Left renal pelvis (tissue), 4 donors: ENCODE data around the gene POLR1D. TPM values are rescaled to one million over a fixed set of nuclear protein-coding genes. Genes with fewer than 3 reads are reported as not detected.
A peak's percentile ranks its signal among the peaks of the same experiment; 100 is the strongest.

Experiments used
- DNase-seq, 4 donors: peaks; one replicate each; pipeline ENCODE4 v3.0.0-alpha.2; 2013; ENCODE audit warnings: low read depth in 4 of 4, low spot score in 3 of 4
- polyA plus RNA-seq, 4 donors: library from polyadenylated mRNA; unstranded; fragments of 120-200 nt; gene quantifications; one replicate each; pipeline ENCODE4 v1.2.1, GENCODE V29; 2013; ENCODE audit not compliant: insufficient read length in 4 of 4

POLR1D gene, protein sequence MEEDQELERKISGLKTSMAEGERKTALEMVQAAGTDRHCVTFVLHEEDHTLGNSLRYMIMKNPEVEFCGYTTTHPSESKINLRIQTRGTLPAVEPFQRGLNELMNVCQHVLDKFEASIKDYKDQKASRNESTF
- polyA plus RNA-seq = 100 to 1,000 TPM; 114 to 165 (median 117) TPM

DNA sequence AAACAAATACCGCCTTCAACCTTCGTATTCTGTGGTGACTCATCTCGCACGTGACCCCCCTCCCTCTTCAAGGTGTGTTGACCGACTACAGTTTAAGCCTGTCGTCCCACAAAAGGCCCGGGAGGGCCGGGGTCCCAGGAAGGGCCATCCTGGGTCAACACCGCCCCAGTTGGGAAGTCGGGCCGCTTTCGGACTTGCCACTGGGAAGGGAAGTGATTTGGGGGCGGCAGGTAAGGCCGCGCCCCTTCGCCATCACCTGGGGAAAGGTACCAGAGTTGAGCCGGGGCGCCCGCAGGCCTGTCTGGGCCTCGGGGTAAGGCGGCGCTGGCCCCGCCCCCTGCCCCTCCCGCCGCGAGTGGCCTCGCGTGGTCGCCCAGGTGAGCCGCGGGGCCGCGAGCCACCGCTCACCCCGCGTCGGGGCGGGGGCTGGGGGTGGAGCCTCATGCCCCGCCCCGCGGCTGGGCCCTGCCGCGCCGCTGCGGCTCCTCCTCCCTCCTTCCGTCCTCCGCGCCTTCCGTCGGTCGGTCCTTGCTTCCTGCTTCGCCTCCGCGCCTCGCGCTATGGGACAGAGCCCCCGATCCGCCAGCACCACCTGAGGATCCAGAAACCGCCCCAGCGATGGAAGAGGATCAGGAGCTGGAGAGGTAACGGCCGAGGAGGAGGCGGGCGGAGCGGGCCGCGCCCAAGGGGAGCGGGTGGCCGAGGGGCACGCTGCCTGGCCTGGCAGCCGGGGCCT, at the start of gene POLR1D:
POLR1D (plus strand) TSS at position 527 of the 736 bp plus-strand sequence; CDS start at position 619, 92 bp downstream.
- DNase-seq = peak; percentile 65 to 77 (median 69)

DNA sequence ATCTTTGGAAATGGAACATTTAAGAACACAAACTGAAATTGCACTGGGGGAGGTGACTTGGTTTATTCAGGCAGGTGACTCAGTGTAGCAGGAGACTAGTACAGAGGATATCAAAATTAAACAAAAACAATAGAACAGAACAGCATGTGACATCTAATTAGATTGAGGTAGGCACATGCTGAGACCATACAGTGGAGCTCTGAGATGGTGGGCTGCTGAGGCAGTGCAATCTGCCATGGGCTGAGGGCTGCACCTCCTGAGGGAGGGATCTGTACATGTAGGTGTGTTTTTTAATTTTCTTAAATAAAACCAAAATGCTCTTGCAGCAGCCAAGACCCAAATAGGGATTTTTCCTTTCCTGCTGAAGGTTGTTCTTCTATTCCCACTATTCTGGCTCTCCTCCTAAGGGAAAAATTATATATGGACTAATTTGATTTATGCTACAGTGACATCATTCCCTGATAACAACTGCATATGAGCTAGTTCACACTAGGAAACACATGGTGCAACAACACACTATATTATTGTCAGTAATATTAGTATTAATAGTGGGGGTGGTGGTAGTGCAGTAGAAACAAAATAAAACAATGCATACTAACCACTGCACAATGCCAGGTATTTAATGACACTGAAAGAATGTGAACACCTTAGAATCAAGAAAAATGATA, 49.3 kb upstream of the POLR1D start:
- DNase-seq = no peak

DNA sequence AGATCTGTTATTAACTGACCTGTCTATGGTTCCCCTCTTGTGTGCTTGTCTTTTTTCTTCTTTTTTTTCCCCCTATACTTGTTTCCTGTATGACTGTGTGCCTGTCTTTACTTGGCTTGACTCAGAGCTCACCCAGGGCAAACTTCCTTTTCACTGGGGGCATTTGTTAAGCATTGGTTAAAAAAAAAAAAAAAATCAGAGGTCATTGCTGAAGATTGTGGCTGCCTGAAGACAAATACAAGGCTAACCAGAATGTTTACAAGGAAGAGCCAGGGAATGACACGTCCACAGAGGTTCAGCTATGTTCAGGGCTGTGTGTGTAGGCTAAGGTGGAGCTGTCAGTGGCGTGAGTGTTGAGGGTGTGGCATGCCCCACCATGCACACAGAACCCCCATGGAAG, 48.4 kb upstream of the POLR1D start:
- no peak for DNase-seq

- DNase-seq = no peak
Observed at GRCh38 chr13:27574661-27575060, 47.0 kb upstream of the POLR1D start.

GRCh38 chr13:27578121-27579030, 43.3 kb upstream of the POLR1D start:
- DNase-seq = no peak

GRCh38 chr13:27583645-27584044, 38.0 kb upstream of the POLR1D start:
- DNase-seq = no peak

- no peak for DNase-seq
Observed at GRCh38 chr13:27587095-27587746, 34.5 kb upstream of the POLR1D start.

DNA sequence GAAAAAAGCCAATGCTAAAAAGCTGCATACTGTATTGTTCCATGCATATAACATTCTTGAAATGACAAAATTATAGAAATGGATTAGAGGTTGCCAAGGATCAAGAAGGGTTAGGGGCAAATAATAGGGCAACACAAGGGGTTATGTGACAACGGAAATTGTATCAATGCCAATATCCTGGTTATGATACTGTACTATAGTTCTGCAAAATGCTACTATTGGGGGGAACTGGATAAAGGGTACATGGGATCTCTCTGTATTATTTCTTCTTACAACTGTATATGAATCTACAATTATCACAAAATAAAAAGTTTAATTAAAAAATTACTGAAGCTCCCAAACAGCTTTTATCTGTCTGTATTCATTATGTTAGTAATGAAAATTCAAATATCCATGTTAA, 33.3 kb upstream of the POLR1D start:
- no peak for DNase-seq

GRCh38 chr13:27592865-27593264, 28.8 kb upstream of the POLR1D start:
- no peak for DNase-seq

DNA sequence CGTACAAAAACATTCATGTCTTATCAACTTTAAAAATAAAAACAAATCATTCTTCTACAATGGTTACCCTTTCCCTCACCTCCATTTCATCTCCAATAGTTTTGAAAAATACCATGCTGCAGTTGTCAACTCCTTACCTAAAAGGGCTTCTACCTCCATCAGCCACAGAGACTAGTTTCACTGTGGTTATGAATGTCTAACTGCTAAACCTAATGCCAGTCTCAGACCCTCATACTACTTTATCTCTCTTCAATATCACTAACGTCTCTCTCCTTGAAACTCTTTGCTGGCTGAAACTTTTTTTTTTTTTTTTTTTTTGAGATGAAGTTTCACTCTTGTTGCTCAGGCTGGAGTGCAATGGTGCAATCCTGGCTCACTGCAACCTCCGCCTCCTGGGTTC, 28.4 kb upstream of the POLR1D start:
- no peak for DNase-seq

DNA sequence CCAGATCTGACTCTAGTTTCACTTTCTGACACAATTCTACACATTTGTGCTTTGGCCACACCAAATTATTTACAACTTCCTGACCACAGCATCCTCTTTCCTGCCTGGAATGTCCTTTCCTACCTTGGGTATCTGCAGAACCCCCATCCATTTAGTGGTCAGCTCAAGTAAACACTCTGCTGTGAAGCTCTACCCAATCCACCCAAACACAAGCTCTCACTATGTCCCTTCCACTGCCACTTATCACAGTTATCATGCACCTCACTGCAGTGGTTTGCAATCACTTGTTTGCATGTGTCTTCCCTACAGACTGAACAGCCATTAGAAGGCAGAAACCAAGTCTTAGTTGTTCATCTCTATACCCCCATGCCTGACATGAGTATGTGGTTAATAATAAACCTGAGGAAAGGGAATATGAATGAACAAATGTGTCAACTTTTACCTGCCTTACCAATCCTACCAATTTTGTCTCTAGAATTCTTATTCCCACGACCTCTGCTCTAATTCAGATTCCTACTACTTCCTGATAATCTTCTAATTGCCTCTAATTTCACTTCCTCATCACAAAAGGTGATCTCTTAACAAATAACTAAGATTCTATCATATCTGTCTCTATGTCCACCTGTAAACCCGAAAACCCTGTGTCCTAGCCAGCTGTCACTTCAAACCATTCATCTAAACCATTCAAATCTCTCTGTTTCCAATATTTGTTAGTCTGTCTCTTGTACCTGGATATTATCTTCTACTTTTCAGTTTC, 26.5 kb upstream of the POLR1D start:
- DNase-seq = no peak

- DNase-seq = no peak
Observed at GRCh38 chr13:27599096-27599495, 22.6 kb upstream of the POLR1D start.

GRCh38 chr13:27599845-27600553, 21.7 kb upstream of the POLR1D start:
- DNase-seq = no peak

- DNase-seq = no peak
Observed at GRCh38 chr13:27600711-27601110, 21.0 kb upstream of the POLR1D start.

DNA sequence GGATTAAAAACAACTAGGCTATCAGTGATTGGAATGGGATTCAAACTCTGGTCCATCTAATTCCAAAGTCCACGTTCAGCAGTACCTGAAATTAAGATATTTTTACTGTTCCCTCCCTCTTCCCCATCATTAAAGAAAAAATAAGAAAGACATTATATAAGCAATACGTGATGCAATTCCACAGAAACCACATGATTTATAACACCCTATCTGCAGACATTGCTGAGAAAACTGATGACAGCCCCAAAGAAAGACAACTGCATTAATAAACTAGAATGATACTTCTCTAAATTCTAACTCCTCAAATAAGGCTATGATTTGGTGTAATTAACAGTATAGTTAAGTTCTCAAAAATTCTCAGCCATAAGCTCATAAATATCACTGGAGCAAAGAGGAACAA, 20.5 kb upstream of the POLR1D start:
- no peak for DNase-seq

- no peak for DNase-seq
Observed at GRCh38 chr13:27601803-27602202, 19.9 kb upstream of the POLR1D start.

DNA sequence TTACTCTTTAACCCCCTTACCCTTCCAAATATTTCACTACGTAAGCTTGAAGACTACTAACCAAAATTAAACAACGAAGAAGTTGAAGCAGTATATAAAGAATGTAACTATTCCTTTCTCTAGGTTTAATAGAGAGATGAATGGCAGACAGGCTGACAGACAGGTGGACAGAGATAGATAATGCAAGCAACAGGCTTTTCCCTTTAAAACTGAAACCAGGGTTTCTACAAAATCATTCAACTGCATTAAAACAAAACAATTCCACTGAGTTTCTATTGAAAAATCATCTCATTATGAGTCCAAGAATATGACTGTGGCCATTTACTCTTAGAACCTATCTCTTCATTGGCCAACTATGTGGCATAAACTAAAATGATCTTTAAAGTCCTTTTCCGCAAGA, 16.6 kb upstream of the POLR1D start:
- DNase-seq = no peak

DNA sequence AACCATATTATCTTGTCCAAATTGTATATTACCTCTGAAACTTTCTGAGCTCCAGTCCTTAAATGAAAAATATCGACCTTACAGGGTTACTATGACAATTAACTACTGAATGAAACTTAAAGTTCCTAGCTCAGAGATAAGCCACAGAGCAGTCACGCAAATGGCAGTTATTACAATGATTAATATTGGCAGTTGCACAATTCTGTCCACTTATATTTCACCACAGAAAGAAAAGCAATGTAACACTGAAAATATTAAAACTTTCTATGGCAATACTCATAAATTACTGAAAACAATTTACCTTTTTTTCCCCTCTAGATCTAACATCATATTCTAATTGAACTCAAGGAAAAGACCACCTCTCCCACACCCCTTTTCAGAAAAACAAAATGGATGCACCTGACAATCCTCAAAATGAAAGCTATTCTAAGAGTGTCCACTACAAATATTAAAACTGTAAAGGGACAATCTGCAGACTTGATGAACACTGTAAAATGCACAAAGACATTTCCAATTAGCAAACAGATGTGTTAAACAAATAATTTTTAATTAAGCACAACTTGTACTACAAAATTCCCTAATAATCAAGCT, 16.0 kb upstream of the POLR1D start:
- DNase-seq = no peak

GRCh38 chr13:27607125-27607524, 14.6 kb upstream of the POLR1D start:
- DNase-seq = no peak
